ENCODE results near the gene MRPS27. TPM values are rescaled to one million over a fixed set of nuclear protein-coding genes. Genes with fewer than 3 reads are reported as not detected.

The MRPS27 gene
- total and polyA plus RNA-seq, 2 of the 4 experiments (the other 2 are of a cell fraction), result 46.9 to 90.5 TPM

- Histone ChIP-seq H3K27ac (ENCODE audit: insufficient read depth, low read length) (no peak overlapping the region), H3K36me3 (ENCODE audit: control insufficient read depth, insufficient read depth, low read length) (peaks cover 6% of the 10 kb centered on the region; the same call in 1 of the 2 replicates), H3K4me1 (ENCODE audit: control insufficient read depth, insufficient read depth, low read length) (no peaks in the 10 kb centered on the region), H3K18ac (ENCODE audit: low read depth, low read length) (no peak overlapping the region), H2BK5ac (ENCODE audit: low read depth, low read length, poor library complexity, severe bottlenecking) (no peak overlapping the region), H3K56ac (ENCODE audit: extremely low read depth, insufficient read depth, low read length) (no peak overlapping the region), H2AK5ac (ENCODE audit: low read depth, low read length) (no peak overlapping the region), H3K9me1 (ENCODE audit: insufficient read depth, low read length) (peaks cover 3% of the 10 kb centered on the region), H4K8ac (ENCODE audit: low read depth in 2 of 2, low read length in 2 of 2) (no peak overlapping the region), H3K79me1 (ENCODE audit: low read depth in 1 of 2, low read length in 2 of 2) (peaks cover 7 to 24% of the 10 kb centered on the region in 2 experiments), H3K9me3 (ENCODE audit: control insufficient read depth, insufficient read depth, low read length) (no peaks in the 10 kb centered on the region), H2BK15ac (ENCODE audit: low read depth, low read length) (no peak overlapping the region), H3K4ac (ENCODE audit: low read depth, low read length) (no peak overlapping the region), H3K9ac (ENCODE audit: low read depth, low read length) (no peak overlapping the region), H4K91ac (ENCODE audit: insufficient read depth, low read depth, low read length) (no peak overlapping the region), H3K14ac (replicated peaks; ENCODE audit: low read depth, low read length) (no peak overlapping the region), H2AK9ac (replicated peaks; ENCODE audit: low read depth, low read length, poor library complexity) (no peak overlapping the region), H4K20me1 (ENCODE audit: insufficient read depth, low read length) (no peaks in the 10 kb centered on the region), H2BK20ac (ENCODE audit: low read depth, low read length) (no peak overlapping the region), H2AFZ (replicated peaks; ENCODE audit: low read length, poor library complexity) (no peak overlapping the region), H4K5ac (ENCODE audit: low read depth, low read length) (no peak overlapping the region), H3K4me2 (ENCODE audit: low read depth, low read length) (no peak overlapping the region), H2BK120ac (ENCODE audit: low read depth, low read length) (no peak overlapping the region), H3K27me3 (ENCODE audit: control insufficient read depth, insufficient read depth, low read length) (no peaks in the 10 kb centered on the region), H3K4me3 (ENCODE audit: insufficient read depth, low read depth, low read length) (no peak overlapping the region), H3K23ac (ENCODE audit: low read depth, low read length) (no peak overlapping the region)
- WGBS, 2 experiments (ENCODE audit: extremely low coverage in 2 of 2, insufficient read length in 1 of 2), result no CpG with 5 or more reads among the region's 1 CpG
- ChIA-PET CTCF (interaction anchor here (0.6 kb wide), 1 partner anchor 33 kb away, joined by 3 read pairs; no protein-coding TSS in a partner anchor), POLR2A (ENCODE audit: unreplicated experiment) (no interaction called here)
- no peak for TF ChIP-seq MXI1 (IDR thresholded peaks at IDR 0.05; ENCODE audit: borderline replicate concordance, low read depth, low read length)
- no peak for TF ChIP-seq USF2 (IDR thresholded peaks at IDR 0.05; ENCODE audit: low read depth, low read length)
- no peak for TF ChIP-seq ELK1 (IDR thresholded peaks at IDR 0.05; ENCODE audit: borderline replicate concordance, low read depth, low read length)
- TF ChIP-seq RAD21 (IDR thresholded peaks at IDR 0.05; ENCODE audit: low read length), result no peak
- TF ChIP-seq CTCF (conservative IDR thresholded peaks at IDR 0.05; ENCODE audit: low read depth, low read length), result no peak
- no TSS peak for BruUV-seq (replicated peaks)
- ATAC-seq (ENCODE audit: low read depth), result no peak
- DNase-seq, result no peak
- intact Hi-C loops (cut with micrococcal nuclease) (no loop called here), dilution Hi-C loops (cut with HindIII; ENCODE audit: low sequenced_read_pairs, unreplicated experiment) (no loop called here), in situ Hi-C loops (cut with MboI; ENCODE audit: low sequenced_read_pairs) (loop anchor here (25.0 kb wide), 1 partner anchor 726 kb away; the partner anchor contains the start of gene MCCC2)
These were observed 6.9 kb downstream of the MRPS27 start for GRCh38 chr5:72313141-72313540.
